Upper lobe of left lung (tissue), 6 donors: ENCODE data around the gene SRRM3. TPM values are rescaled to one million over a fixed set of nuclear protein-coding genes. Genes with fewer than 3 reads are reported as not detected.
"Not testable (repeated sequence)": the region's sequence is repeated elsewhere in the genome, so short reads cannot be mapped to it uniquely, and the experiment has no call there.

Experiments used
- ATAC-seq, 2 donors: fragments of 200-7000 bp; cut with Tn5 transposase; one replicate each; pipeline ENCODE4 v1.9.1; 2022; ENCODE audit warnings: mild to moderate bottlenecking in 2 of 2, moderate library complexity in 2 of 2; ENCODE audit not compliant: low FRiP score in 2 of 2
- DNase-seq, 2 donors: peaks; one replicate each; pipeline ENCODE4 v3.0.0-alpha.2; 2019 to 2020
- H3K27ac ChIP-seq, 4 donors: fragments of 200-600 bp; sonication (generic); one replicate each; pipeline ENCODE4 v1.5.1; 2016 to 2019
- H3K27me3 ChIP-seq, 4 donors: fragments of 200-600 bp; sonication (generic); one replicate each; pipeline ENCODE4 v1.5.1; 2017 to 2019
- H3K36me3 ChIP-seq, 4 donors: fragments of 200-600 bp; sonication (generic); one replicate each; pipeline ENCODE4 v1.5.1; 2016 to 2019
- H3K4me1 ChIP-seq, 4 donors: fragments of 200-600 bp; sonication (generic); one replicate each; pipeline ENCODE4 v1.5.1; 2018 to 2019
- H3K4me3 ChIP-seq, 4 donors: fragments of 200-600 bp; sonication (generic); one replicate each; pipeline ENCODE4 v1.5.1; 2017 to 2019; ENCODE audit warnings: mild to moderate bottlenecking in 2 of 4, moderate library complexity in 1 of 4
- H3K9me3 ChIP-seq, 4 donors: fragments of 200-600 bp; sonication (generic); one replicate each; pipeline ENCODE4 v1.5.1; 2018 to 2019
- CTCF ChIP-seq, 6 experiments: fragments of 450-650 bp in 4 of 6; fragments of 200-600 bp in 2 of 6; sonication (generic) in 2 of 6; IDR thresholded peaks; one replicate each; pipeline ENCODE4 v1.5.1; 2016 to 2019; ENCODE audit warnings: antibody characterized with exemption in 6 of 6
- EP300 ChIP-seq, 4 donors: sonication (generic); formaldehyde crosslinking; IDR thresholded peaks; one replicate each; pipeline ENCODE4 v1.5.1; 2017; ENCODE audit warnings: antibody characterized with exemption in 4 of 4, control low read depth in 2 of 4
- POLR2A ChIP-seq, 4 donors: fragments of 450-650 bp; IDR thresholded peaks; one replicate each; pipeline ENCODE4 v1.5.1; 2016 to 2017; ENCODE audit warnings: antibody characterized with exemption in 4 of 4, mild to moderate bottlenecking in 2 of 4
- POLR2AphosphoS5 ChIP-seq, 2 donors: sonication (generic); formaldehyde crosslinking; IDR thresholded peaks; one replicate each; pipeline ENCODE4 v1.5.1; 2017; ENCODE audit warnings: antibody characterized with exemption in 2 of 2
- WGBS, 2 donors: methylation state at CpG; one replicate each; pipeline ENCODE4 v1.1.5; 2017 to 2018; 5-methylcytosine and 5-hydroxymethylcytosine counted together
- total RNA-seq, 6 donors: library from RNA; depleted of rRNA in 4 of 6; stranded (reverse); fragments of >200 nt in 4 of 6; gene quantifications; one replicate each; pipeline versions ENCODE4 v1.1.0 to v1.2.1, GENCODE V29; 2016 to 2021
- donor health status: DM: no; HTN: no; CAD: no; lungs with moderate emphysema.
- donor health status: DM: no; HTN: yes; CAD: no; lungs with severe emphysema.

Gene SRRM3
- total RNA-seq, 6 donors from 2014 or later = 0.30 to 1.5 (median 0.72) TPM

DNA sequence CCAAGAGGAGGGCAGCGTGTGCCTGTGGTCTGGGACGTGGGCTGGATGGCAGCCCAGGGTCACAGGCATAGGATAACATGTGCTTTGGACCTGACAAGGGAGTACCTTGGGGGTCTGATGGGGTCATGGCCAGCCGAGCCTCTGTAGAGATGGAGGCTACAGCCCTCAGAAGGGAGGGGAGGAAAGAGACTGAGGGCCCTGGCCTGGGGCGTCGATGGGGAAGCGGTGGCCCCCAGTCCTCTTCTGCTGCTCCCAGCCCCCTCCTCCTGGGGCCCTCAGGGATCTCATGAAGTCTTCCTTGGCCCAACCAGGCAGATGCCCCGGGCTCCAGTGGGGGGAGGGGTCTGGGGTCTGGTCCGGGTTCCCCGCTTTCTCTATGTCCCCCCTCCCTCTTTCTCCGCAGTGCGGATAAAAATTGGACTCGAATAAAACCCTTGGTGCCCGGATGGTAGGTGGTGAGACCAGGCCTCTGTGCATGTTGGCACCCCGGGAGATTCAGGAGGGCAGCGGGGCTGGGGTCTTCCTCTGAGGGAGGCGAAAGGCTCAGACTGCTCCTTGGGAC, 85.2 kb downstream of the SRRM3 start:
- no peak for DNase-seq
- Histone ChIP-seq H3K27ac (no peak overlapping the region), H3K4me3 (no peak overlapping the region), H3K27me3 (peaks cover 0 to 19% (median 14%) of the 10 kb centered on the region in 4 donors), H3K4me1 (peaks cover 20 to 23% (median 21%) of the 10 kb centered on the region in 4 donors), H3K9me3 (no peaks in the 10 kb centered on the region), H3K36me3 (no peaks in the 10 kb centered on the region)
- ATAC-seq = no peak
- WGBS, 2 donors = 86 to 89% methylated on average over 14 to 15 of the region's 16 CpGs
- no peak for TF ChIP-seq POLR2AphosphoS5 (IDR thresholded peaks at IDR 0.05)
- TF ChIP-seq CTCF (IDR thresholded peaks at IDR 0.05) = no peak
- TF ChIP-seq POLR2A (IDR thresholded peaks at IDR 0.05) = no peak
- TF ChIP-seq EP300 (IDR thresholded peaks at IDR 0.05) = no peak

- H3K4me3 ChIP-seq, H3K36me3 ChIP-seq, H3K9me3 ChIP-seq, ATAC-seq, H3K27me3 ChIP-seq, DNase-seq: not testable (repeated sequence)
- WGBS, 2 donors = 92 to 95% methylated on average over 6 of the region's 6 CpGs
- Histone ChIP-seq H3K4me1 (peaks cover 29 to 44% (median 40%) of the 10 kb centered on the region in 4 donors), H3K27ac (peak overlapping the region in 3 of 4 donors; percentile 91 to 93 (median 92))
These were observed 89.2 kb downstream of the SRRM3 start for GRCh38 chr7:76290847-76291350.

GRCh38 chr7:76291351-76292212, 89.9 kb downstream of the SRRM3 start:
- peak overlapping the region; percentile 4 to 49 (median 38) for H3K4me3 ChIP-seq
- peak; percentile 97 to 98 (median 98) for TF ChIP-seq CTCF (IDR thresholded peaks at IDR 0.05)
- TF ChIP-seq EP300 (IDR thresholded peaks at IDR 0.05) = no peak
- TF ChIP-seq POLR2A (IDR thresholded peaks at IDR 0.05) = peak in 1 of 4 donors; percentile 44
- peak; percentile 41 to 75 for TF ChIP-seq POLR2AphosphoS5 (IDR thresholded peaks at IDR 0.05)
- no peaks in the 10 kb centered on the region for H3K27me3 ChIP-seq
- H3K9me3 ChIP-seq = no peaks in the 10 kb centered on the region
- H3K4me1 ChIP-seq = peaks cover 34 to 51% (median 45%) of the 10 kb centered on the region in 4 donors
- no peaks in the 10 kb centered on the region for H3K36me3 ChIP-seq
- peak; percentile 84 to 93 for DNase-seq
- WGBS, 2 donors = 18 to 20% methylated on average over 25 to 28 of the region's 30 CpGs
- peak overlapping the region; percentile 83 to 93 (median 92) for H3K27ac ChIP-seq
- ATAC-seq = peak; percentile 91 to 94

DNA sequence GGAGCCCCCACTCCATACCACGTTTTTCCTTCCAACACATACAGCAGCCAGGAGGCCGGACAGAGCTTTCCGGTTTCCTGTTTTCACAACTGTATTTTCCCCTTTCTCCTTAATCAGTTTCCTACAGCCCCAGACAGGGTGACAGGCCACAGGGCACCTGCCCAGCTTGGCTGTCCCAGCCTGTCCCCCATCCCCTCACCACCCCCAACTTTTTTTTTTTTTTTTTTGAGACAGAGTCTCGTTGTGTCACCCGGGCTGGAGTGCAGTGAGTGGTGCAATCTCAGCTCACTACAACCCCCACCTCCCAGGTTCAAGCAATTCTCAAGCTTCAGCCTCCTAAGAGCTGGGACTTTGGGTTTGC, 90.5 kb downstream of the SRRM3 start:
- H3K4me1 ChIP-seq = peaks cover 40 to 56% (median 49%) of the 10 kb centered on the region in 4 donors
- ATAC-seq = peak; percentile 7 to 15
- H3K27ac ChIP-seq = peak overlapping the region; percentile 83 to 93 (median 92)
- no peaks in the 10 kb centered on the region for H3K36me3 ChIP-seq
- no peaks in the 10 kb centered on the region for H3K27me3 ChIP-seq
- peak in 1 of 2 donors; percentile 60 for DNase-seq
- WGBS, 2 donors = 3 to 4% methylated on average over 5 of the region's 5 CpGs
- TF ChIP-seq POLR2AphosphoS5 (IDR thresholded peaks at IDR 0.05) = no peak
- H3K4me3 ChIP-seq = peak overlapping the region; percentile 4 to 49 (median 38)
- H3K9me3 ChIP-seq = no peaks in the 10 kb centered on the region

DNA sequence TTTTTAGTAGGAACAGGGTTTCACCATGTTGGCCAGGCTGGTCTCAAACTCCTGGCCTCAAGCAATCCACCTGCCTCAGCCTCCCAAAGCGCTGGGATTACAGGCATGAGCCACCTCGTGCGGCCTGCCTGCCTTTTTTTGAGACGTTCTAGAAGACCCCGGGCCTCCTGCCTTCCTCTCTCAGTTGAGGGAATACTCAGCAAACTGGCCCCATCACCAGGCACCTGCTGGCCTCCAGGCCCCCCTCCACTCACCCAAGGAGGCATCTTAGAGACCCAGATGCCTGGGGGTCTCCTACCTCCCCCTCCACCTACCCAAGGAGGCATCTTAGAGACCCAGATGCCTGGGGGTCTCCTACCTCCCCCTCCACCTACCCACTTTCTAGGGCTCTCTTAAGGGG, 91.2 kb downstream of the SRRM3 start:
- H3K36me3 ChIP-seq, H3K9me3 ChIP-seq, H3K4me3 ChIP-seq, H3K27me3 ChIP-seq, DNase-seq, ATAC-seq: not testable (repeated sequence)
- WGBS, 2 donors = 87 to 97% methylated on average over 5 of the region's 5 CpGs
- peaks cover 44 to 60% (median 53%) of the 10 kb centered on the region in 4 donors for H3K4me1 ChIP-seq
- H3K27ac ChIP-seq = peak overlapping the region; percentile 83 to 93 (median 92)

- TF ChIP-seq POLR2A (IDR thresholded peaks at IDR 0.05) = no peak
- no peak for TF ChIP-seq CTCF (IDR thresholded peaks at IDR 0.05)
- TF ChIP-seq EP300 (IDR thresholded peaks at IDR 0.05) = no peak
- TF ChIP-seq POLR2AphosphoS5 (IDR thresholded peaks at IDR 0.05) = no peak
- peaks cover 44 to 61% (median 53%) of the 10 kb centered on the region in 4 donors for H3K4me1 ChIP-seq
- no peaks in the 10 kb centered on the region for H3K9me3 ChIP-seq
- DNase-seq (no peak), ATAC-seq (no peak)
- no peak overlapping the region for H3K4me3 ChIP-seq
- H3K27me3 ChIP-seq = no peaks in the 10 kb centered on the region
- H3K27ac ChIP-seq = peak overlapping the region; percentile 83 to 93 (median 92)
- WGBS, 2 donors = 77 to 86% methylated on average over 8 of the region's 8 CpGs
- no peaks in the 10 kb centered on the region for H3K36me3 ChIP-seq
These were observed 91.8 kb downstream of the SRRM3 start for GRCh38 chr7:76293407-76293901.
